HCT116 (cell line): Measurements from ENCODE around the gene AFAP1L1. TPM values are rescaled to one million over a fixed set of nuclear protein-coding genes. Genes with fewer than 3 reads are reported as not detected.

Experiments
- total RNA-seq: library from RNA; stranded (reverse); gene quantifications from one replicate; pipeline ENCODE4 v1.2.1, GENCODE V29; 2021; ENCODE audit not compliant: unreplicated experiment

AFAP1L1 gene
- total RNA-seq, 1 experiment from 2014 or later = 4.3 TPM

Other genes with a start within 250 kb of the AFAP1L1 start
- 12.8 TPM for gene SH3TC2, start 208.8 kb upstream of the AFAP1L1 start, total RNA-seq
- 14.3 TPM for gene ABLIM3, start 130.4 kb upstream of the AFAP1L1 start, total RNA-seq
- gene GRPEL2, start 73.6 kb downstream of the AFAP1L1 start, total RNA-seq = 48.9 TPM
- gene PCYOX1L, start 86.2 kb downstream of the AFAP1L1 start, total RNA-seq = 15.9 TPM
- gene IL17B, start 107.4 kb downstream of the AFAP1L1 start, total RNA-seq = 0.81 TPM